ENCODE results near the gene MACROD2. TPM values are rescaled to one million over a fixed set of nuclear protein-coding genes. Genes with fewer than 3 reads are reported as not detected.

MACROD2 gene
- total and polyA plus RNA-seq, 4 donors: 0.66 to 10.5 (median 3.3) TPM

GRCh38 chr20:14879020-14879697, 883.8 kb downstream of the MACROD2 start:
- H3K9ac ChIP-seq (ENCODE audit: low read depth in 1 of 2, low read length in 2 of 2): no peak overlapping the region
- H3K27me3 ChIP-seq (ENCODE audit: control insufficient read depth in 4 of 4, insufficient read depth in 4 of 4, low read length in 3 of 4): no peaks in the 10 kb centered on the region
- no peaks in the 10 kb centered on the region for H3K36me3 ChIP-seq (ENCODE audit: control insufficient read depth in 4 of 4, insufficient read depth in 3 of 4, low read depth in 1 of 4, low read length in 3 of 4)
- H3K4me1 ChIP-seq (ENCODE audit: control insufficient read depth in 4 of 4, insufficient read depth in 4 of 4, low read length in 3 of 4): peaks cover 0 to 8% (median 4%) of the 10 kb centered on the region in 4 donors
- no peak for DNase-seq (ENCODE audit: low spot score)
- H3K27ac ChIP-seq (ENCODE audit: low read depth in 1 of 2, low read length in 2 of 2): no peak overlapping the region
- TF ChIP-seq NR2F2 (IDR thresholded peaks at IDR 0.05) (no peak), HNF4A (conservative IDR thresholded peaks at IDR 0.05) (peak; percentile 71 to 86), JUND (IDR thresholded peaks at IDR 0.05) (peak in 1 of 2 donors; percentile 35), GABPA (IDR thresholded peaks at IDR 0.05 in 1 of 2, conservative IDR thresholded peaks at IDR 0.05 in 1 of 2) (no peak), YY1 (IDR thresholded peaks at IDR 0.05) (no peak), FOXA2 (IDR thresholded peaks at IDR 0.05) (peak; percentile 75), RAD21 (IDR thresholded peaks at IDR 0.05) (peak; percentile 20), HNF4G (IDR thresholded peaks at IDR 0.05) (no peak), FOXA1 (IDR thresholded peaks at IDR 0.05) (peak; percentile 36), TAF1 (conservative IDR thresholded peaks at IDR 0.05) (no peak), ATF3 (IDR thresholded peaks at IDR 0.05) (no peak), SP1 (IDR thresholded peaks at IDR 0.05) (no peak), RXRA (IDR thresholded peaks at IDR 0.05) (peak in 1 of 2 donors; percentile 51), MAX (IDR thresholded peaks at IDR 0.05) (no peak), EGR1 (IDR thresholded peaks at IDR 0.05; ENCODE audit: low read depth in 2 of 2) (no peak), ZBTB33 (IDR thresholded peaks at IDR 0.05) (peak; percentile 26)
- TF ChIP-seq, protein P1, sequence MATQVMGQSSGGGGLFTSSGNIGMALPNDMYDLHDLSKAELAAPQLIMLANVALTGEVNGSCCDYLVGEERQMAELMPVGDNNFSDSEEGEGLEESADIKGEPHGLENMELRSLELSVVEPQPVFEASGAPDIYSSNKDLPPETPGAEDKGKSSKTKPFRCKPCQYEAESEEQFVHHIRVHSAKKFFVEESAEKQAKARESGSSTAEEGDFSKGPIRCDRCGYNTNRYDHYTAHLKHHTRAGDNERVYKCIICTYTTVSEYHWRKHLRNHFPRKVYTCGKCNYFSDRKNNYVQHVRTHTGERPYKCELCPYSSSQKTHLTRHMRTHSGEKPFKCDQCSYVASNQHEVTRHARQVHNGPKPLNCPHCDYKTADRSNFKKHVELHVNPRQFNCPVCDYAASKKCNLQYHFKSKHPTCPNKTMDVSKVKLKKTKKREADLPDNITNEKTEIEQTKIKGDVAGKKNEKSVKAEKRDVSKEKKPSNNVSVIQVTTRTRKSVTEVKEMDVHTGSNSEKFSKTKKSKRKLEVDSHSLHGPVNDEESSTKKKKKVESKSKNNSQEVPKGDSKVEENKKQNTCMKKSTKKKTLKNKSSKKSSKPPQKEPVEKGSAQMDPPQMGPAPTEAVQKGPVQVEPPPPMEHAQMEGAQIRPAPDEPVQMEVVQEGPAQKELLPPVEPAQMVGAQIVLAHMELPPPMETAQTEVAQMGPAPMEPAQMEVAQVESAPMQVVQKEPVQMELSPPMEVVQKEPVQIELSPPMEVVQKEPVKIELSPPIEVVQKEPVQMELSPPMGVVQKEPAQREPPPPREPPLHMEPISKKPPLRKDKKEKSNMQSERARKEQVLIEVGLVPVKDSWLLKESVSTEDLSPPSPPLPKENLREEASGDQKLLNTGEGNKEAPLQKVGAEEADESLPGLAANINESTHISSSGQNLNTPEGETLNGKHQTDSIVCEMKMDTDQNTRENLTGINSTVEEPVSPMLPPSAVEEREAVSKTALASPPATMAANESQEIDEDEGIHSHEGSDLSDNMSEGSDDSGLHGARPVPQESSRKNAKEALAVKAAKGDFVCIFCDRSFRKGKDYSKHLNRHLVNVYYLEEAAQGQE (IDR thresholded peaks at IDR 0.05): peak; percentile 20
- TF ChIP-seq, protein P2, sequence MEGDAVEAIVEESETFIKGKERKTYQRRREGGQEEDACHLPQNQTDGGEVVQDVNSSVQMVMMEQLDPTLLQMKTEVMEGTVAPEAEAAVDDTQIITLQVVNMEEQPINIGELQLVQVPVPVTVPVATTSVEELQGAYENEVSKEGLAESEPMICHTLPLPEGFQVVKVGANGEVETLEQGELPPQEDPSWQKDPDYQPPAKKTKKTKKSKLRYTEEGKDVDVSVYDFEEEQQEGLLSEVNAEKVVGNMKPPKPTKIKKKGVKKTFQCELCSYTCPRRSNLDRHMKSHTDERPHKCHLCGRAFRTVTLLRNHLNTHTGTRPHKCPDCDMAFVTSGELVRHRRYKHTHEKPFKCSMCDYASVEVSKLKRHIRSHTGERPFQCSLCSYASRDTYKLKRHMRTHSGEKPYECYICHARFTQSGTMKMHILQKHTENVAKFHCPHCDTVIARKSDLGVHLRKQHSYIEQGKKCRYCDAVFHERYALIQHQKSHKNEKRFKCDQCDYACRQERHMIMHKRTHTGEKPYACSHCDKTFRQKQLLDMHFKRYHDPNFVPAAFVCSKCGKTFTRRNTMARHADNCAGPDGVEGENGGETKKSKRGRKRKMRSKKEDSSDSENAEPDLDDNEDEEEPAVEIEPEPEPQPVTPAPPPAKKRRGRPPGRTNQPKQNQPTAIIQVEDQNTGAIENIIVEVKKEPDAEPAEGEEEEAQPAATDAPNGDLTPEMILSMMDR (IDR thresholded peaks at IDR 0.05; ENCODE audit: low read depth, low read length, missing input control): no peak
- WGBS: 51% methylated on average over 2 of the region's 2 CpGs
- H3K4me3 ChIP-seq (ENCODE audit: low read depth in 1 of 3, low read length in 3 of 3): no peak overlapping the region
- H3K9me3 ChIP-seq (ENCODE audit: control insufficient read depth in 4 of 4, low read length in 3 of 4): no peaks in the 10 kb centered on the region

Measured in liver (tissue), 9 donors.